GM21528 (cell line): ENCODE data around the gene PSME1.

Source experiments
- ATAC-seq: cut with Tn5 transposase; IDR thresholded peaks from one replicate; pipeline ENCODE4 v1.9.1; 2021; ENCODE audit warnings: mild to moderate bottlenecking, moderate library complexity; ENCODE audit not compliant: unreplicated experiment, low FRiP score

The PSME1 gene

DNA sequence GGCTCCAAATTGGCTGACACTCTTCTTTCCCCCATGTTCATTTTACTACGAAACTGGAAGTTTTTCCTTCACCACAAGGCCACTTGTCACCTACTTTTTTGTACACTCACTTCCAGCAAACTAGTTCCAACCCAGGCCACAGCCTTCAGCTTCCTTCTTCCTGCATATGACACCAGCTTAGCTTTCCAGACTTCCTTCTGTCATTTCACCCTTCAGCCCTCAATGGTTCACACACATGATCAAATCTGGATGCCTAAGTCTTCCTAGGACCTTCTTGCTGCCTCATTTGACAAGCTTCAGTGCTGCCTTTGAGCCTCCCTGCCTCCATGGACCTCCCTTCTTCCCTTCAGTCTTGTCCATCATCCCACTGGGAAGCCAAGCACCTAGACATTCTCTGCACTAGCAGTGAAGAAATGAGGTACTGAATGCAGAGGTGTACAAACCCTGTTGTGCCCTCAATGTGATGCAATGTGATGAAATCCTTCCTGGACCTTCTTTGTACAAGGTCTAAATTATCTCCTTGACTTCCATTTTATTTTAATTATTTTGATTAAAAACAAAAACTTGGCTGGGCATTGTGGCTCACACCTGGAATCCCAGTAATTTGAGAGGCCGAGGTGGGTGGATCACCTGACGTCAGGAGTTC lies 31.6 kb downstream of the PSME1 start:
- no peak for ATAC-seq

DNA sequence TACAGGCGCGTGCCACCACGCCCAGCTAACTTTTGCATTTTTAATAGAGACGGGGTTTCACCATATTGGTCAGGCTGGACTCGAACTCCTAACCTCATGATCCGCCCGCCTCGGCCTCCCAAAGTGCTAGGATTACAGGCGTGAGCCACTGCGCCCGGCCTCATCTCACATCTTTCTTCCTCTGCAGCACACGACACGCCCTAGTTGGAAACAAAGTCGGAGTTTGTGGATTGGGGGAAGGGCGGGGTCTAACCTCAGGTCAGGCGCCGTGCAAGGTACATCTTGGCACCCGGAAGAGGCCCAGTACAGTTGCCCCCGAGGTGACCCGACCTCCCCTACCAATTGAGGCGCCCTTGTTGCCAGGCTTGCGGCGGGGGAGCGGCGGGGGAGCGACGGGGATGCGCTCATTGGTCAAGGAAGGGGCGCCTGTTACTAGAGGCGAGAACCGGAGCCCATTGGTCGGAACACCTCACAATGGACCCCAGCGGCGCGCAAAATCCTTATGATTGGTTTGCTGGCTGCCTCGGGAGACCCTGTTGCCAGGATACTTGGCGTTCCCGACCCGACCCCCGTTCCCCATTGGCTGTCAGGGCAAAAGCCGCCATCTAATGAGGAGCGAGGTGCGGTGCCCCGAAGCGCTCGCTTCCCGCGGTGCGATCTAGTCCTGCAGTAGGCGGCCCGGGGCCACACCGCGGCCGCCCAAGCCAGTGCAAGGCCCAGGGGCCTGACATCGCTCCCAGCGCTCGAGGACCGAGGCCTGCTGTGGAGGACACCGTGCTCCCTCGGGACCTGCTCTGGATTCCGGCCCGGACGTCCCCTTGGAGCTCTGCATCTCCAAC lies 35.6 kb downstream of the PSME1 start, which contains the start of gene REC8:
REC8 (plus strand) TSS at position 659 of the 839 bp plus-strand sequence. CDS start 473 bp downstream, outside the sequence.
- ATAC-seq = peak; percentile 72

DNA sequence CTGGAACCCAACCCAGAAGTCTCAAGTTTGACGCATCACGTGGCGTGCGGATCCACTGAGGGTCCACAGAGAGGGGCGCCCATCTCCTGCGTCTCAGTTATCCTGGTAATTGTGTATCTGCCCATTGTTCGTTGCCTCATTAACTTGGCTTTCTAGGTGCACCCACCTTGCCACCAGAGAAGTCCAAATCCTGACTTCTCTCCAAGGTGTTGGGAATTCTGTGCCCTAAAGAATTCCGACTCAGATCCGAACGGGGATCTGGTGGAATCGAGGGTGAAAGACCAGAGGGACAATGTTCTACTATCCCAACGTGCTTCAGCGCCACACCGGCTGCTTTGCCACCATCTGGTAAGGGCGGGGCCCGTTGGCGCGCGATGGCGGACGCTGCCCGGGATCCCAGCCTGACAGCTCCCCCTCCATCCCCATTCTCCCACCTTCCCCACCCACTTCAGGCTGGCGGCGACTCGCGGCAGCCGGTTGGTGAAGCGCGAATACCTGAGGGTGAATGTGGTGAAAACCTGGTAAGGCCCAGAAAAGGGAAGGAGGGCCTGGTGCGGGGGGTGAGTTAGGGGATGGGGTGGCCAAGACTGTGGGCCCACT lies 36.4 kb downstream of the PSME1 start:
- ATAC-seq = no peak

DNA sequence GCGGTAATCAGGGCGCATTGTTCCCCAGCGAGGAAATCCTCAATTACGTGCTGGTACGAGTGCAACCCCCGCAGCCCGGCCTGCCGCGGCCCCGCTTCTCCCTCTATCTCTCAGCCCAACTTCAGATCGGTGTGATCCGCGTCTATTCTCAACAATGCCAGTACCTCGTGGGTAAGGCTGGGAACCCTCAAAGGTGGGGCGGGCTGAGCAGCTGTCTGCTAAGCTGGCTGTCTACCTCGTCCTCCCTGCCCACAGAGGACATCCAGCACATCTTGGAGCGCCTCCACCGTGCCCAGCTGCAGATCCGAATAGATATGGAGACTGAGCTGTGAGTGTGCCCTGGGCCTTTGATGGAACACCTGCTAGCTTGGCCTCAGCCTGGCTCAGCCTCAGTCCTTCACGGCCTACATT lies 36.9 kb downstream of the PSME1 start:
- no peak for ATAC-seq

DNA sequence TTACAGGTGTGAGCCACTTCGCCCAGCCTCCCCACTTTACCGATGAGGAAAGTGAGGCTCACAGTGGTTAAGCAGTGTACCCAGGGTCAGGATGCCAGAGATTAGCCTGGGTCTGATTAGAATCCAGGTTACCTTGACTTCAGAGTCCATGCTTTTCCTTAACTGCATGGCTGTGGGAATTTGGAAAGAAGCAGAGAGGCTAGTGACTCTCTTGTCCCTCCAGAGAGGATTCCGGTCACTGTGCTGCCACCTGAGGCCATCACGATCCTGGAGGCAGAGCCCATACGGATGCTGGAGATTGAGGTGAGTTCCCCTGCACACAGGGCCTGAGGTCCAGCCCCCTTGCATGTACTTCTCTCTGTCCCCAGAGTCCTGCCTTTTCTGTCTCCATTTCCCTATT lies 40.6 kb downstream of the PSME1 start:
- ATAC-seq = no peak

DNA sequence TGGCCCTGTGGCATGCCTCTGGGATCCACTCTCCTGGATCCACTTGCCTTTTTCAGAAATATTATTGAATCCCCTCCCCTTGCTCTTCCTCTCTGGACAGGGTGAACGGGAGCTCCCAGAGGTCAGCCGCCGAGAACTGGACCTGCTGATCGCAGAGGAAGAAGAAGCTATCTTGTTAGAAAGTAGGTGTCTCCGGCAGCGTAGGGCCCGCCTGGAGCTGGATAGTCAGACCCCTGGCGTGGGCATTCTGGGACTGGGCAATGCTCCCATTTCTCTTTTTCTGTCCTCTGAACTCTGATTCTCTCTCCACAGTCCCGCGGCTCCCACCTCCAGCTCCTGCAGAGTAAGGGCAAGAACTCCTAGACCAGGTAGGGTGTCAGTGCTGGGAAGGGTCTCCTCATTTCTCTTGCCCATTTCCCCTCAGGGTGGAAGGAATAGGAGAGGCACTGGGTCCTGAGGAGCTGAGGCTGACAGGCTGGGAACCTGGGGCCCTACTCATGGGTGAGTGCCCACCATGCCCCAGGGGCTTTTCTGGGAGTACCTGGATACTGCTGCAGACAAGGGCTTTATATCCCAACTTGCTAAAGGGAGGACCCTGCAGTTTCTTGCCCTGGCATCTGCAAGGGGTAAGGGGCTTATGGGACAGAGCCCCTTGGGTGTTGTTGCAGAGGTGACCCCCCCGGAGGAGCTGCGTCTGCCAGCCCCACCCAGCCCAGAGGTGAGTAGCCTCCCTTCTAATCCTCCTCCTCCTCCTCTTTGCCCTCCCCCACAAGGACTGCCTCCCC lies 41.2 kb downstream of the PSME1 start:
- no peak for ATAC-seq

DNA sequence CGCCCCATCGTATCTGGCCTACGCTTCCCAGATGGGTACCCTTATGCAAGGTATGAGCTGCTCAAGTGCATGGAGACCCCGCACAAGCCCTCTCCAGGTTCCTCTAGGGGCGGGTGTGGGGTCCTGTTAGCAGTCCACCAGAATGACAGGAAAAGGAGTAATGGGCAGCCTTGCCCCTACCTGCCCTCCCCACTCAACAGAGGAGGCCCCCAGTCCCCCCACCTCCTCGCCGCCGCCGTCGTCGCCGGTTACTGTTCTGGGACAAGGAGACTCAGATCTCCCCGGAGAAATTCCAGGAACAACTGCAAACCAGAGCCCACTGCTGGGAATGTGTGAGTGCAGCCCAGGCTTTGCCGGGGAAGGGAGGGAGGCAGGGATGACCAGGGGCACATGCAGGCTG lies 41.9 kb downstream of the PSME1 start:
- no peak for ATAC-seq

DNA sequence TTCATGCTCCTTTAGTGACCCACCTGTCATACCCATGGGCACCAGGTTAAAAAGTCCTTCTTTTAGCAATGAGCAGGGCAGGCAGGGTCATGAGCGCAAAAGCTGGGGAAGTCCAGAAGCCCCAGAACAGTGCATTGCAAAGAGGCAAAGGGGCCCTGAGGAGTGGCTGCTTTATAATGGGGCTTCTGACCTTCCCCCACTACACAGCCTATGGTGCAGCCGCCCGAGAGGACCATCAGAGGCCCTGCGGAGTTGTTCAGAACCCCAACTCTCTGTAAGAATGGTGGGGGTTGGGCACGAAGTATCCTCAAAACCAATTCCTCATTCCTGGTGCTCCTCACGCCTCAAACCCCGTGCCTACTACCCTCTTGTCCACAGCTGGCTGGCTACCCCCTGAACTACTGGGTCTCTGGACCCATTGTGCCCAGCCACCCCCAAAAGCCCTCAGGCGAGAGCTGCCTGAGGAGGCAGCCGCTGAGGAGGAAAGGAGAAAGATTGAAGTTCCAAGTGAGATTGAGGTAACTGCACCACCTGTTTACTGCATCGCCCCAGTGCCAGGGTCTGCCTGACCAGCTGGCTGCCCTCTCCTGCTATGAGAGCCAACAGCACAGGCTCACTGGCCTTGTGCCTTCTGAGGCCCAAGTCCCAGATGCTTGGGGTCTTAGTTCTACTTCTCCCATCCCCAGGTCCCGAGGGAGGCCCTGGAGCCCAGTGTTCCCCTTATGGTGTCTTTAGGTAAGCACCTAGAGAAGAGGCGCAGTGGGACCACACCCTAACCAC lies 42.6 kb downstream of the PSME1 start:
- no peak for ATAC-seq

DNA sequence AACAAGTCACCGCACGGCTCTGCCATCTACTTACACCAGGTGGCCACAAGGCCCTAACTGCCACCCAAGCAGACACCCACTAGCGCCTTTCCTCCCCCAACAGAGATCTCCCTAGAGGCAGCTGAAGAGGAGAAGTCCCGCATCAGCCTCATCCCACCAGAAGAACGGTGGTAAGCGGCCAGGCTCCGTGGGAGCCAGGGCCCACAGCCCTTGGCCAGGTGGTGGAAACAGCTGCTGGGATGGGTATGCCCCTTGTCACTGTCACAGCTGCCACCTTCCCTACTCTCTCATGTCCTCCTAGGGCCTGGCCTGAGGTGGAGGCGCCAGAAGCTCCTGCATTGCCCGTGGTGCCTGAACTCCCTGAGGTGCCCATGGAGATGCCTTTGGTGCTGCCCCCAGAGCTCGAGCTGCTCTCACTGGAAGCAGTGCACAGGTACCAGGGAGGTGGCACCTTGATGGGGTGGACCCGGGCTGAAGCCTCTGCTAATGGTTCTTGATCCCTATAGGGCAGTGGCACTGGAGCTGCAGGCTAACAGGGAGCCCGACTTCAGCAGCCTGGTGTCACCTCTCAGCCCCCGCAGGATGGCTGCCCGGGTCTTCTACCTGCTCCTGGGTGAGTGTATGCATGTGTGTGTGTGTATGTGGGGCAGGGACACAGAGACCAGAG lies 43.4 kb downstream of the PSME1 start:
- ATAC-seq = no peak

DNA sequence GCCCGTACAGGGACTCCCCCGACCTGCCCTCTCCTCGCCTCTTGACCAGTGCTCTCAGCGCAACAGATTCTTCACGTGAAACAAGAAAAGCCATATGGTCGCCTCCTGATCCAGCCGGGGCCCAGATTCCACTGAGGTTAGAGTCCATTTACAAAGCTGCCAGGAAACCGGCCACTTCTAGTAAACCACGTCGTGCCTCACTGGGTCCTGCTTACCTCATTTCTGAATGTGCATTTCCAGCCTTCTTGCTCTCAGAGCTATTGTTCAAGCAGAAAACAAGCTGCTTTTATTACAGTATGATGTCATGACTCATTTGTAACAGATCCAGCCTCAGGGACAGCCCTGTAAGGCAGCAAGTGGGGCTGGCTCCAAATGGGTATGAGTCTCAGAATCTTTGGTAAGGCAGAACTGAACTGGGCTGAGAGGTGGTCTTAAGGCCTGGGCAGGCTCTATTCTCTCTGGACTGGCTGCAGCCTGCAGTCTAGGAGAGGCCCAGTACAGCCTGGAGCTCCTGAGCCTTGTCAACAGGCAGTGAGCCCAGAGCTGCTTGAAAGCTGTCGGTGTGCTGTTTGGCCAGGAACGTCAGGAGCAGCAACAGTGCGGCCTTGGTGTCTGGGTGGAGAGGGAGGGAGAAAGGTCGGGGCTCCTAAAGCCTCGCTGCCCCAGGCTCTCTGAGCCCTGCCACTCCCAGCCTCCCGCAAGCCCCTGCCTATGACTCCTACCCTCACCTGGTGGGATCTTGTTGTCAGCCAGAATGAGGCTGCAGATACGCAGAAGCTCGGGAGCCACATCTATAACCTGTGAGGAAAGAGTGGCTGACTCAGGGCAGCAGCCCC lies 44.2 kb downstream of the PSME1 start:
- no peak for ATAC-seq

DNA sequence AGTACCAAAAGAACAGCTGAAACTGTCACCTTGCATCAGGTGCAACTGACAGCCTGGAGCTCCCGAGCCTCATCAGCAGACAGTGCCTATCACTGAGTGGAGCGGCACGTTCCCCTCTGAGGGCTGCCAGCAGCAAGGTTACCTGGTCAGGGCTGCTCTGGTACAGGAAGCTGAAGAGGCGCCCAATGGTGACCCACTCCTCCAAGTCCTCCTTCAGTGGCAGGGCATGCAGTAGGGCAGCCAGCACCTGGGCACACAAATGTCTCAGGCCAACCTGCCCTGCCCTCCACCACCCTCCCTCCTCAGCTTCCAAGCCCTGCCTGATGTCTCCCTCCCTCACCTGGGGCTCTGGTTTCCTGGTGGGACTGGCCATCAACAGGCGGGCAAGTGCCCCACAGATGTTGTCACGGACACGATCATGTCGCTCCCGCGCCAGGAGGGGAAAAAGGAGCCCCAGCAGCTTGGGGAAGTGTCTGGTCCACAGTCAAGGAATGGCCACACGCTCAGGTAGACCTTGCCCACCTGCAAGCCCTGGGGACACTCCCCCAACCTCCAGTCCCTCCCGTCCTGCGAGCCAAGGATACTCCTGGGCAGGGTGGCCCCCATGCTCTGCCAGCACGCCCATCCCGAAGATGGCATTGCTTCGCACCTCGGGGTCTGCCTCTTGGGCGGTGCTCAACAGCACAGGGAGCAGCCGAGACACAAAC lies 45.5 kb downstream of the PSME1 start:
- no peak for ATAC-seq

DNA sequence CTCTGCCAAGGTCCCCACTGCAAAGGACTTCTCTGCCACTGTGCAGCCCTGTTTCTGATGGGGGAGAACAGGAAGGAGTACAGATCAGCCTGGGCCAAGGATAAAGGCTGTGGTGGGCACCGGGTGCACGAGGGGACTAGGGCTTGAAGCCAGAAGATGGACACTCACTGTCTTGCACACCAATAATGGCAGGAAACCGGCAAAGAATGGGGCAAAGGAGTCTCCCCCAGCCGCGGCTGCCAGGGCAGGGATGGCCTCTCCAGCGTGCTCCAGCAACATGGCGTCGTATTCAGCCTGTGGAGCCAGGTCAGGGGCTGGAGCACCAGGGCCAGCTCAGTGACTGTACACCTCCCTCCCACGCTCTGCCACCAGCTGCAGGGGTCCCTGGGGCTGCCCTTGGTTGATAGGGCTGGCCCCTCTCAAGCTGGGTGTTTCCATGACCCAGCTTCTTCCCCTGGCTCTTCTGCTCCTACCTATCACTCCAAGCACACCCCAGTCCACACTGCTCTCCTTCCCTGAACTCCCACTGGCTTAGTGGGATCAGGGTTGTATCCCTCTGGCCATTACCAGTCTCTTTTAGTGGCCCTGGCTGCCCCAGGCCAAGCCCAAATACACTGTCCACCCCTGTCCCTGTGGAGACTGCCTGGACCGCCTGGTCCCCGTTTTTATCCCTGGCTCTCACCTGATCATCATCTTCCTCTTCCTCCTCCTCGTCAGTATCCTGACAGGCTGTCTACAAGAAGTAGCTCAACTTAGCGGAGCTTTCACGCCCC lies 46.3 kb downstream of the PSME1 start:
- no peak for ATAC-seq

DNA sequence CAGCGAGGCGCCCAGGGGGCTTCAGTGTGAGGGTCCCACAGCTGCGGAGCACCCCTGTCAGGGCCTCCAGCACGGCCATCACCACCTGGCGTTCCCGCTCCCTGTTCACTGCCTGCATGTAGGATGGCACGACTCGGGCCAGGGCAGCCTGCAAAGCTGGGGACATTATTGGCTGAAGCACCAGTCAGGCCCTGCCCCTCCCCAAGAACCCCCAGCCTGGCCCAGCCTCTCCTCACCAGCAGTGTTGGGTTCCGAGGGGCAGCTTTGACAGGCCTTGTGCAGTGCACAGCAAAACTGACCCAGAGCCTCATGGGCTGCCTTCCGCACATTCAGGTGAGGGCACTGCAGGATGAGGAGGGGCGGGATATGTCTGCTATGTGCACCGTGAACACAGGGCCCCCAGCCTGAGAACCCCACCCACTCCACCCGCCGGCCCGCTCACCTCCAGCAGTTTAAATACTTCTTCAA lies 47.1 kb downstream of the PSME1 start:
- no peak for ATAC-seq

DNA sequence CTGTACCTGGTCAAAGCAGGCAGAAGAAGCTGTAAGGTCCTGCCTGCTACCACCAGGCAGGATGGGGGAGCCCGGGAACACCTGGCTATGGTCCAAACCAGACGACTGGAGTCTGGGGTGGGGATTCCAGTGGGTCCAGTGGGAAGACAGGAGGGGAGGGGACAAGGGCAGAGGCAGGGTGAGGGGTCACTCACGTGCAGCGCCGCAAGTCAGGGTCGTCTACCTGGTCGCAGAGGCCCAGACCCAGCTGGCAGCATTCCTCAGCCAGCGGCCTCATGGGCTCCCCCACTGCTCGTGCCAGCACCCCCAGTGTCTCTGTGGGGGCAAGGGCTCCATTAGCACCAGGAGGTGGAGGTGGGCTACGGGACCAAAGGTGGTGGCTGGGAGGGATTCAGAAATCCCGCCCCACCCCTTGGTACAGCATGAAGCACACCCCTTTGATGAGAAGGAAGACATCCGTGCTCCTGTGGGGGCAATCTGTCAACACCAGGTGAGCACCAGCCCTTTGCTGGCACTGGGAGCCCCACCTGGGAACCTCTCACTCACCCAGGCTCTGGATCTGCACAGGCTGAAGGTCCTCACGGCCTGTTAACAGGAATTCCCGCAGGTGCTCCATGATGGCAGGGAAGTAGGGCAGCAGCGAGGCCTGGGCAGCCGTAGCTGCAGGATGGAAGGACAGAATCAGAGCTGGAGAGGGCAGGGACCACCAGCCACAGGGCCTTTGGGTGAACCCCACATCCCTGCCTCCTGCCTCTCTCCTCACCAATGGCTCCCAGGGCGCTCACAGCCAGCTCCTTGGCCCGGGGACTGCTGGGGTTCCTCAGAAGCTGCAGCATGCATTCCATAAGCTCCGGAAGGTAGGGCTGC lies 48.3 kb downstream of the PSME1 start:
- no peak for ATAC-seq

DNA sequence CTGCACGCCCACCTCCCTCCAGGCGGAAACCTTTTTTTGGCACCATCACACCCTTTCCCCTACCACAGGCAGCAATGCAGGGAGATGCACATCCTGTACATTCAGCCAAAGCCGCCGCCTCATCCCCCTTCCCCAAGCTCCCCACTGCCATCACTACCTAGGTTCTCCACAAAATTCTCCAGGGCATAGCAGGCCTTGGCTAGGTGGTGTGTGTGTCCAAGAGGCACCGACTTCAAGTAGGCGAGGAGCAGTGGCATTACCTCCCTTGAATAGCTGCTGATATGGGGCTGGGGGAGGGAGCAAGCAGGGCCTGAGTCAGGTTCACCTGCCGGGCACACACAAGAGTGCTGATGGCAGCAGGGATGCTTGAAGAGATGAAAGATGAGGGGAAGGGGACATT lies 49.0 kb downstream of the PSME1 start:
- no peak for ATAC-seq

DNA sequence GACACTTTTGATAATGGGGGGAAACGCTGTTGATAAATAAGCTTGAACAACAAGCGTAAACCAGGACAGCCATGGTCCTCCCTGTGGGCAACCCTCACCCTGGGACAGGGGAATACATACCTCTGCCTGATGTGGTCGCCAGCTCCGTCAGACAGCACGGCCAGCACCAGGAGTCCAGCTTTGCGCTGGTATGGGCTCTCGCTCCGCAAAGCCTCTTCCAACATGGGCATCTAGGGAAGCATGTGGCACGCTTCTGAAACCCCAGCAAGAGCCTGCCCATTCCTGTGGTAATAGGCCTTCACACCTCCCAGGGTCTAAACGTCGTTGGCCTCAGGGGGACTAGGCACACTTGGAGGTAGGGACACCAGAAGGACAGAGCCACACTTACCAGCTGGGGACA lies 49.7 kb downstream of the PSME1 start:
- no peak for ATAC-seq
